ENCODE measurements around the gene NMNAT3. TPM values are rescaled to one million over a fixed set of nuclear protein-coding genes. Genes with fewer than 3 reads are reported as not detected.
A peak's percentile ranks its signal among the peaks of the same experiment; 100 is the strongest.
"Not testable (repeated sequence)": the region's sequence is repeated elsewhere in the genome, so short reads cannot be mapped to it uniquely, and the experiment has no call there.

The NMNAT3 gene
- total RNA-seq, 1 experiment from 2014 or later, result 3.7 TPM

DNA sequence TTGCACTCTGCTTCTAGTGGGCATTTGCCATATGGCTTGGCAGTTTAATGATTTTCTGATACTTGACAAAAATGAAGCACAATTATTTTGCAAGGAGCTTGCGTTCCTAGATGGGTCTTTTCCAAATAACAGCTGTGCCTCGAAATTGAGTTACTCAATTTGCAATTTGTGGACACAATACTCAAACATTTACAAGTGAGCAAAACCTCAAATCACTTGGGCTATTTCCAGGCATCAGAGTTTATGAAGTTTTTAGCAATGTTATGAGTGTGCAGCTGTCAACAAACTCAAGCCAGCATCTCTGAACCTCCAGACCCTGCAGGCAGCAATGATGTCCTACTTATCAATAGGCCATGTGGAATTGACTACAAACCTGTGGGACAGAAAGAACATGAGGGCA lies 41.3 kb downstream of the NMNAT3 start:
- no peak for DNase-seq (ENCODE audit: low read depth)

DNA sequence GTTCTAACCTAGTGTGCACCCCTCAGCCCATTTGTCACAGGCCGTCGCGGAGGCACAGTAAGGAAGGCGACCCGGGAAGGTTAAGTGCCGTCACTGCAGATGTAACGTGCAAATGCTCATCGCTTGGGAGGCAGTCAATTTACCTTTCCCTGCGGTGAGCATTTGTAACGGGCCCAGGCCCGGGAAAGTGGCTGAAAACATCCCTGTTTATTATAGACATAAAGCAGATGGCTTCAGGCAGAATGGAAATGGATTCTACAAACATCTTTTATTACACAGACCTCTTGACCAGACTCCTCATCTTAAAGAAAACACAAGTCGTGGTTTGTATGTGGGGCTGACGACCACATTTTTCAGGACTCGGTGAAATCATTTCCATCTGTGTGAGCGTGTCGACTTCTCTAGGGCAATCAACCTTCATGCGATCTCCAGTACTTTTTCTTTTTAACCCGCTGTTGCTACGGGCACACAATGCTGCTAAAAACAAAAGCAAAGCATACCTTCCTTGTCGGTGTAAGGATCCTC lies 43.6 kb downstream of the NMNAT3 start:
- DNase-seq (ENCODE audit: low read depth), result no peak

DNA sequence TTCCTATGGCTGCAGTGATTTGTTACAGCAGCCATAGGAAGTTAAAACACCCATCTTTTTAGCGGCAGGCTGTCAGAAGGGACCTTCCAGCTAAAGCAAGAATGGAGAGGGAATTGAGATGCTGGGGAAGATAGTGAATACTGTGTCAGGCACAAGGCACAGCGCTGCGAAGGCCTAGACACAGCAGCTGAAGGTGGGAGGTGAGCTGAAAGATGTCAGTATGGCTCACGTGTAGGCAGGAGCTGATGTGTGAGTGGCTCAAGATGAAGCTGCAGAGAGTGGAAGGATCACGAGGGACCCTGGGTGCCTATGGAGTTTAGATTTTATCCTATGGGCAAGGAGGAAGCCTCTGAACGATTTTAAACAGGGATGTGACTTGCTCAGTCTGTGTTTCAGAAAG lies 44.3 kb downstream of the NMNAT3 start:
- no peak for DNase-seq (ENCODE audit: low read depth)

DNA sequence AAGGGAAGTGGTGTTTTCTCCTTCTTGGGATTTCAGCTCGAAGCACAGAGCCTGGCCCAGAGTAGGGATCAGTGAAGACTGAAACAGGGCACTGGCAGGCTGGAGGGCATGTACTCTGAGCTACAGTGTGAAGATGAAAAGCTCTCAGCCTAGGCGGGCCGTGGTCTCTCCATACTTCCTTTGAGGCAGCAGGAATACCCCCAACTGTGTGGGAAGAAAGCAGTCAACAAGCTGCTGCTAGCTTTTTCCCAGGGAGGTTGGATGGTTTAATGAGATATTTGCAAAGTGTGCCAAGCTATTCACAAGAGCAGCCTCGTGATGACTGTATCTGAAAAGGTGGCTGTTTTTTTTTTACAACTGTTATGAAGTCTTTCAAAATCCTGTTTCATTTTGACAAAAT lies 47.2 kb downstream of the NMNAT3 start:
- no peak for DNase-seq (ENCODE audit: low read depth)

DNA sequence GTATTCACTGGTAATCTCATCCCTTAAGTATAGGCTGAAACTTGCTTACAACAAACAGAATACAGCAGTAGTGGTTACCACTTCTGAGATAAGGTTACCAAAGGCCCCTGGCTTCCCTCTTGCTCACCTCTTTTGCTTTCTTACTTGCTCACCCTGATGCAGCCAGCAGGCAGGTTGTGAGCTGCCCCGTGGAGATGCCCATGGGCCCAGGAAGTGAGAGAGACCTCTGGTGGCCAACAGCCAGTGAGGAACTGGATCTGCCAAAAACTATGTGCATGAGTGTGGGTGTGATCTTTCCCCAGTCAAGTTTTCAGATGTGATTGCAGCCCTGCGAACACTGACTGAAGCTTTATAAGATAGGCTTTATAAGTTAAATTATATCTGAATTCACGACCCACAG lies 48.7 kb downstream of the NMNAT3 start:
- peak; percentile 44 for DNase-seq (ENCODE audit: low read depth)

DNA sequence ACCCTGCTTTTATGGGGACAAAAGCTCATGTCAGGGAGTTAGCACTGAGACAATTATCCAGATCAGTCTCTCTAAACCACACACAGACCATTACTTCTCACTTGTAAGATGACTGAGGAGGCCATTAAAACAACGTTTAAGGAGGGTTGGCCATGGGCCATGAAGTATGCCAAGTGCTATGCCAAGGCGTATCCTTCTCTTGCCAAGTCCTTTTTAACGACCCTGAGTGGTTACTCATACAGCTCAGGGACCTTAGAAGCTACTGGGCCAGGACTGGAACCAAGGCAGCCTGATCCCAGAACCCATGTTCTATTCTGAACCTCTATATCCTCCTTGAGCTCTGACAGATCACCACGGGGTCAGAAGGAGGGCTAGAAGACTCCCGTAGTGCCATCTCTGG lies 50.0 kb downstream of the NMNAT3 start:
- no peak for DNase-seq (ENCODE audit: low read depth)

DNA sequence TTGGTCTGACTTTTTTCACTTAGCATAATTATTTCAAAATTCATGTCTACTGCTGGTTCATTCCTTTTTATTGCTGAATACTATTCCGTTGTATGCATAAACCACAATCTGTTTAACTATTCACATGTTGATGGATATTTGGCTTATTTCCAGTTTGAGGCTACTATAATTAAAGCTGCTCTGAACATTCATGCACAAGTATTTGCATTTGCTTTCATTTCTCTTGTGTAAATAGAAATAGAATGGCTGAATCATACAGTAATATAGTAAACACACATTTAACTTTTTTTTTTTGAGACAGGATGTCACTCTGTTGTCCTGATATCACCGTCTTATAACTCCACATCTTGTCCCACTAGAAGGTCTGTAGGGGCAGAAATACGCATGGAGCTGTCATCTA lies 57.3 kb downstream of the NMNAT3 start:
- no peak for DNase-seq (ENCODE audit: low read depth)

DNA sequence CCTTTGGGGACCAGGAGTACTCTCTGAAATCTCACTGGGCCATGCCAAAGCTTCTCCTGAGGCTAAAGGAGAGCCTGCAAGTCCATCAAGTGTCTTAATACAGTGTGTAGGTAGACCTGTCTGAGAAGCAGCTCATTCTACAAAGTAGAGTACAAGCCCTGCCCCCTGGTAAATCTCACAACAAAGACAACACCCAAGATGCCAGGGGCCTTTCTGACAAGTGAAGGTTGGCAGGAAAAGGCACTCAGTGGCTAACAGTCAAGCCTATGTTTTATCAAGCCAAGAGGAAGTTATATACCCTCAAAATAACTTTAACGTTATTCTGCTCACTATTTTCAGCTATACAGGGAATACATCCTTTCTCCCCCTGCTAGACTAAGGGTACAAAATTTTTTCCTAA lies 58.3 kb downstream of the NMNAT3 start:
- no peak for DNase-seq (ENCODE audit: low read depth)

DNA sequence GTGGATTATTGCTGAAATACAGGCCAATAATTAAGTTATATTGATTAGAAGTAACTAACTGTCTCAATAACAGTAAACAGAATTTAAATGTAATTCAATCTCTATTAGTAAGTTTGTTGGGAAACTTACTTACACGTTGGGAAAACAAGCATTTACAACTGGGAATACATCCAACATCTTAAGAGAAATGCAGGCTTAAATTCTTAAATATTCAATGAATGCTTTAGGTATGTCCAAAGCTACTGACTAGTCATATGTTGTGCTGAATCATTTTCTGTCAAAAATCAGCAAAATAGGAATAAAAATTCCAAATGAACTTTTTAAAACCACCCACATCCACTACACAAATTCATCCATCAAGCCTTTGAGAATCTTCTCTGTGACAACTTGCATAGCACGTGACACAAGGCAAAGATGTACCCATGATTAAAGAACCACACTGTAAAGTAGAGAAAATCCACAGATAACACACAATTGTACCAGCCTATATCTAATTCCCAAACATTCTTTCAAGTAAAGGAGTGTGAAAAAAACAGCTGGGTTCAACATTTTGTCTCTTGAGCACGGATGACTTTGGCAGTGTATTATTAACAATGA lies 60.0 kb downstream of the NMNAT3 start:
- no peak for DNase-seq (ENCODE audit: low read depth)

DNA sequence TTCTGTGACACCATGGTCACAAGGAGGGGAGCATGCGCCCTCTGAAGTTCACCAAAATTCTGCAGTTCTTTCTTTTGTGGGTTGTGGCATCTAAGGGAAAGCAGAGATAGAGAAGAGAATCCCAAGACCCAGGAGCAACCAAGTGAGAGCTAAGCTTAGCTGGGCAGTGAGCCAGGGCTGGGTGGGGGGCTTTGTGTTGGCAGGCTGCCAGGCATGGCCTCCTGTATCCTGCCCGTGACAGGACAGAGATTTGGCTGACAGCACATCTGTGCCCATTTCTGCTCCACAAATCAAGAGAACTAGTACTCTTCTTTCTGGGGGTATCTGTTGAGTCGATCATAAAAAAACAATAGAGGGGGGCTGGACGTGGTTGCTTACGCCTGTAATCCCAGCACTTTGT lies 66.2 kb downstream of the NMNAT3 start:
- no peak for DNase-seq (ENCODE audit: low read depth)

DNA sequence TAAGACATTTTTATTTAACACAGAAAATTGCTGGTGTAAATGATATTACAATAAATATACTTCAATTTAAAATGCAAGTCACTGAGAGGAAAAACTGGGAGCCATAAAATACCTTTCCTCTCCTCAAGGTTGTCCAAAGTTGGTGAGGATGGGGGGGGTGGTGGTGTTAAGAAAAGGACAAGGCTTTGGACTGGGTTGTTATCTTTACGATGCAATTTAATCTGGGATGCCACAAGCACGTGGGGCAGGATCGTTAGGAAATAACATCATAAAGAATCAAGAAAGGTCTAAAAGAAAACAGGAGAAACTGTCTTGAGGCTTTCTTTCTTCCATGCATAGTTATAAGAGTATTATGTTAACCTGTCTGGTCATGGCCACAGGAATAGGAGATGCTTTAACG lies 66.9 kb downstream of the NMNAT3 start:
- no peak for DNase-seq (ENCODE audit: low read depth)

DNA sequence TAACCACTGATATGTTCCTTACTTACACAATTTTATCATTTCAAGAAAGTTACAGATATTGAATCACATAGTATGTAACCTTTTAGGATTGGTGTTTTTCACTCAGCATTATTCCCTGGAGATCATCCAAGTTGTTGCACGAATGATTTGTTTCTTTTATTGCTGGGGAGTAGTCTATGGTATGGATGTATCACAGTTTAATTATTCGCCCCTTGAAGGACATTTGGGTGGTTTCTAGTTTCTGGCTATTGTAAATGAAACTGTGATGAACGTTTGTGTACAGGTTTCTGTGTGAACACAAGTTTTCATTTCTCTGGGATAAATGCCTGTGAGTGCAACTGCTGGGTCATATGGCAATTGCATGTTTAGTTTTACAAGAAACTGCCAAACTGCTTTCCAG lies 68.8 kb downstream of the NMNAT3 start:
- DNase-seq (ENCODE audit: low read depth), result no peak

DNA sequence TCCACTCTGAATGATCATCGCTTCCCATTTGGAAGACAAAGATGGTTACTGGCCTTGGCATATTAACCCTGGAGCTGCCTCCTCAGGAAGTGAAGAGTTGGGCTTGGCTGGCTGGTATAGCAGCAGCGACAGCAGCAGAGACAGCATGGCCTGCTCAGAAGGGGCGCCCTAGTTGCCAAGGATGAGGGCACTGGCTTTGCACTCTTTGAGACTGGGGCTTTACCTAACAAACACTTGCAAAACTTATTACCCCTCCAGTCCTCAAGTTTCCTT lies 69.7 kb downstream of the NMNAT3 start:
- DNase-seq (ENCODE audit: low read depth), result no peak

DNA sequence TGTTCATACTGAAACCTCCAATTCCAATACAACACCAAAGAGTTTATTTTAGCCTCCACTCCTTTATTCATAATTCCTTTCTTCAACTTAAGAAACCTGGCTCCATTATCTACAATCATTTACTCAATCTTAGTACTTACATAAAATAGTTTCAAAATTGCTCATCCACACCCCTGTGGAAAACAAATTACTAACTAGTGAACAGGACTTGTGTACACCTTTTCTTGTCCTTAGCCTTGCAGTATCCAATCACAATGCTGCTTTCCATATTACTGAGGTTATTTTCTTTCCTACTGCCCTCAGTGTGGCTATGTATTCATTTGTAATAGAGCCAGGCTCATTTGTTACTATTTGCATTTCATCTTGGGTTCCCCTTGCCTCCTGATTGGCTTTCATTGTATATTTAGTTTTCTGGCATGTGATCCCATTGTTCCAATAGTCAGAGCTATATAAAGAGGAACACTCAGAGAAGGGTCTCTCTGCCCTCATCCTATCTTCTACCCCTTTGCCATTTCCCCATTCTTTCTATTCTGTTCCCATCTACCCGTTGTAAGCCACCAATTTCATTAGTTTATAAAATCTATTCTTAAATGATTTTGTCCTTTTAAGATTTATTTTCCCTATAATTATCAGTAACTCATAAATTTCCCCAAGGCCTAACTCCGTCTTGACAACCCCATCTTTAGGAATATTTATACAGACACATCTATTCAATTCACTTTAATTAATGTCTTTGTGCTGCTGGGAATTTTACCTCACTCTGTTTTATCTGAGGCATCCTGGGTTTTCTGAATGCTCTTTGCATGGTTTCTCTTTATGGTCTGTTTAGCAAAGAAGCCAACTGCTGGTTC lies 70.3 kb downstream of the NMNAT3 start:
- DNase-seq (ENCODE audit: low read depth), result no peak

DNA sequence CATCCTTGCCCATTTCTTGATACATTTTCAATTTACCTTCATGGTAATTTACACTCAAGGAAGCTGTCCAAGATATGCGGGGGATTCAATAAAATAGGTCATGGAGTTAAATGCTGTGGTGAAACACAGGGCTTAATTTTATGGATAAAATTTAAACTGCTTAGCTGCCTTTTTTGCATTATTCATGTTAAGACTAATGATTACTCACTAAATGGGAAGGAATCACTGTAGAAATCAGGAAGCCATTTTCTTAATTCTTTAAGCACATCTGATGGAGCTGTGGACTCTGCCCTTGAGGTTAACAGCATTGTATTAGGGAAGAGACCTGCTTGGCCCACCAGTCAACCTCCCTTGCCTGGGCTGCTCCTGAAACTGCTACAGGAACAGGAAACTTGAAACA lies 75.8 kb downstream of the NMNAT3 start:
- DNase-seq (ENCODE audit: low read depth), result no peak

DNA sequence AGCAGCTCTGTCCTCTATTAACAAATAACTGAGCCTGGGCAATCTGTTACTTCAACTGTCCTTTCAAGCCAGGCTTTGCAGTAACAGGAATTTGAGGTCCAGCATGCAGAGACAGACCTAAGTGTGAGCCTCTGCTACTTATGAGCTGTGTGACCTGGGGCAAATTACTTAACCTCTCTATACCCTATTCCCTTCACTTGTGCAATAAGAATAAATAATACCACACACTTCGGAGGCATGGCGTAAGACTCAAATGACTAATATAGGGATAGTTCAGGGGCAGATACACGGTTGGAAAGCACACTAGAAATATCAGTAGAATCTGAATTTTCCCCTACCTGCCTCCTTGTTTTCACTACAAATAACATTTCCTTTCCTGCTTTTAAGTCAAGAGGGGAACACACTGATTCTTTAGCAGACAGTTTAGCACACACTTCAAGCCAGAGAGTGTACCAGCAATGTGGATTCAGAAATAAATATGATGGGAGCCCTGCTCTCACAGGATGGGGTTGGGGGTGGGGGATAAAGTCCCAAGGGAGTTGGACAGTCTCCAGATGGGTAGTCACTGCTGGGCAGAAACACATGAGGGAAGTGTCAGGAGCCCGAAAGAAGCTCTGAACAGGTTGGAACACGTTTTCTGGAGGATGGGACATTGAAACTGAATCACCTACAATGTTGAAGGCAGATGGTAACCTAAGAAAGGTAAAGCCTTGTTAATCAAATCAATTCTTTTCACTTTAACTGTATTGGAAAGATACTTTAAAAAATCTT lies 76.4 kb downstream of the NMNAT3 start:
- DNase-seq (ENCODE audit: low read depth), result no peak

DNA sequence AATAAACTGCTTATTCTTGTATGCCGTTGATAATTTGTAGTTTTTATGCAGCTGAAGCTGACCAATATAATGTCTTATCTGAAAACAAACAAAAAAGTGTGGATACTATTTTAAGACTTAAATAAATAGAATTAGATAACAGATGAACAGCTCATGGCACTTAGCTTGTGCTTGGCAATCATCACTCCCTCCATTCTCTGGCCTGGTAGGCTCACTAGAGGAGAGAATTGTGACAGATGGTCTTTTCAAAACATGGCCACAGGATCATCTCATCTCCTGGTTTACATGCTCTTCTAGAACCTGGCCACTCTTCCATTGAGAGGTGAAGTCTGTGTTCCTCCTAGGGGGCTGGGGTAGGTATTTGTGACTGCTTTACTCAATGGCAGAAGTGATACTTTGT lies 79.8 kb downstream of the NMNAT3 start:
- DNase-seq (ENCODE audit: low read depth), result no peak

DNA sequence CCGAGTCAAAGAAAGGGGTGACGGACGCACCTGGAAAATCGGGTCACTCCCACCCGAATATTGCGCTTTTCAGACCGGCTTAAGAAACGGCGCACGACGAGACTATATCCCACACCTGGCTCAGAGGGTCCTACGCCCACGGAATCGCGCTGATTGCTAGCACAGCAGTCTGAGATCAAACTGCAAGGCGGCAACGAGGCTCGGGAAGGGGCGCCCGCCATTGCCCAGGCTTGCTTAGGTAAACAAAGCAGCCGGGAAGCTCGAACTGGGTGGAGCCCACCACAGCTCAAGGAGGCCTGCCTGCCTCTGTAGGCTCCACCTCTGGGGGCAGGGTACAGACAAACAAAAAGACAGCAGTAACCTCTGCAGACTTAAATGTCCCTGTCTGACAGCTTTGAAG lies 86.6 kb downstream of the NMNAT3 start:
- not testable (repeated sequence) for DNase-seq (ENCODE audit: low read depth)

DNA sequence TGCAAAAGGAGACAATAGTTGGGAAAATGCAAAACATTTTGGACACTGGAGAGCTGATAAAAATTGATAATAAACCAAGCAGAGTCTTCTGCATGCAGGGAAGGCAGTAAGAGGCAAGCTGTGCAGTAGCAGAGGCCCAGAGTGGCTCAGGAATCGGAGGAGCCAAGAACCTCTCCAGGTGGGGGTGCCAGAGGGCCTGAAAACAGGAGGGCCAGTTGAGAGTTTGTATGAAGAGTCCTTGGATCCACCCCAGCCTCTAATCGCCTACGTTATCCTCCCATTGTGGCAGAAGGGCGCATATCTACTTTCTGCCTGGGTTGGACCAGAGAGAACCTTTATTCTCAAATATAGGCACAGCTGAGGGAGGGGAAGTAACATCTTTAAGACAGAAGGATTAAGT lies 89.3 kb downstream of the NMNAT3 start:
- DNase-seq (ENCODE audit: low read depth), result peak; percentile 34

DNA sequence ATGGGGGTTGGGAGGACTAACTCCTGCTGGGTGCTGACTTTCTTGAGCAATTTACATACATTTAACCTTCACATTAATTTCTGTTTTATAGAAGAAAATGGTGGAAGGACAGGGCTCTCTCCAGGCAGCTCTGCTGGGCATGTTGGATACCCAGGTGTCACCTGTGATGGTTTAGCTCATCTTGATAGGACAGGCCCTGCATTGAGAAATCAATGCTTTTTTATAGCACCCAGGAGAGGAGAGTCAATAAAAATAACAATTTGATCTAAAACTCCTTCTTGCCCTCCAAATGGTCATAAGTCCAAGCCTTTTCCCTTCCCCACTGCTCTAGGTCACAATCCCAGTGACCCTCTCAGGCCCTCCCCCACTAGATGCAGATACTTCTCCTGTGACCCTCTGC lies 90.0 kb downstream of the NMNAT3 start:
- DNase-seq (ENCODE audit: low read depth), result no peak

DNA sequence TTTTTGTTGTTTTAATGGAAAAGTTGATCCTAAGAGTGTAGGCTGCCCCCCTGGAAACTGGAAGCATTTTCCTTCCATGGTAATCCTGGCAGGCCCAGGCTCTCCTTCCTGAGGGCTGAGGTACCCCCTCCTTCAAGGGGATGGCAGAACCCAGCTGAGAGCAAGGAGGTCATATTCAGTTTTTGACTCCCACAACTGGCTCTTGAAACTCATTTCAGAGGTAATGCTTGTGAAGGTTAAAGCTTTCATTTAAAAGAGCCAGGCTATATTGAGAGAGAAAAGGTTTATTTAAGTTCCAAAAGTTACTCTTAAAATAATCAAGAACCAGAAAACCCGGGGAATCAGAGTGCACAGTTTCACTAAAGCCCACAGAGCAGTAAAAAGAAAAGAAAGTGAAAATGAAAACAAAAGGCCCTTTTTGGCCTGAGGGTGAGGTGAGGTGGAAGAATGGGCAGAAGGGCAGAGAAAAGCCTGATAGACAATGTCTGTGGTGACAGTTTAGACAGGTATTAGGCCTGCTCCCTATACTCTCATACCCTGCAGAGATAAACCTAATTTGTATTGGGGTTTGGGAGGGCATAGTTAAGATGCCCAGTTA lies 91.3 kb downstream of the NMNAT3 start:
- DNase-seq (ENCODE audit: low read depth), result no peak

DNA sequence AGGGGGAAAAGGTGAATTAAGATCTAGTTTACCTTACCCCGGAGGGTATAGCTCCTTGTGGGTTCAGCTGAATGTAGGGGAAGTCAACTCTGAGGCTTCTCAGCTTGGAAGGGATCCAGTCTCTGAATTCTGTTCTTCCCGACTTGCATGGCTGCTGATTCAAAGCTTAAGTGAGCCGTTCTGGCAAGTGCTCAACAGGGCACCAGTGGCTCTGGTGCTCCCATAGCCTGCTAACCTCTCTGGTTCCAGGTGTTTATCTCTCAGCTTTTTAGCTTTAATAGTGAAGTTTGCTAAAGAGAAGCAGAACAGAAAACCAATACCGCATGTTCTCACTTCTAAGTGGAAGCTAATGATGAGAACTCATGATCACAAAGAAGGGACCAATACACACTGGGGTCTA lies 92.0 kb downstream of the NMNAT3 start:
- DNase-seq (ENCODE audit: low read depth), result peak; percentile 16

DNA sequence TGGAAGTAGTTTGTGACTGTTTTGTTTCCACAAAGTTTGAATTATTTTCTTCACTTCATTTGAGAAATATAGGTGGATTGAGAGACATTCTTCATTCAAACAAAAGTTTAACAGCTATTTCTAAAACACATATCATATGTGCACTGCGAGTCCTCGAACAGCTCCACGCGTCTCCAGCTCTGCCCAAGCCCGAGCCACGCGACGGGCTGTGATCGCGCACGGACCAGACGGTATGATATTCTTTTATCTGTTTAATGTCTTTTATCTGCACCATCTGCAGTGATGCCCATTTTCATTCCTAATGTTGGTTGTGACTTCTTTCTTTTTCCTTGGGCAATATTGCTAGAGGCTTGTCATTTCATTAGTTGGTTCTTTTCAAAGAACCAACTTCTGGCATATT lies 94.1 kb downstream of the NMNAT3 start:
- DNase-seq (ENCODE audit: low read depth), result not testable (repeated sequence)

Data from Daoy (cell line).